HG02943 (cell line): ENCODE results near the gene HOXD13.

Experiments
- ATAC-seq: cut with Tn5 transposase; IDR thresholded peaks from one replicate; pipeline ENCODE4 v1.9.1; 2021; ENCODE audit warnings: mild to moderate bottlenecking, low read depth, moderate library complexity; ENCODE audit not compliant: unreplicated experiment

The HOXD13 gene

GRCh38 chr2:176092270-176093144 is at the start of gene HOXD13:
TSS of gene HOXD13 (plus strand) at chr2:176092721. CDS start at chr2:176092891, 170 bp downstream.
- ATAC-seq, result no peak

DNA sequence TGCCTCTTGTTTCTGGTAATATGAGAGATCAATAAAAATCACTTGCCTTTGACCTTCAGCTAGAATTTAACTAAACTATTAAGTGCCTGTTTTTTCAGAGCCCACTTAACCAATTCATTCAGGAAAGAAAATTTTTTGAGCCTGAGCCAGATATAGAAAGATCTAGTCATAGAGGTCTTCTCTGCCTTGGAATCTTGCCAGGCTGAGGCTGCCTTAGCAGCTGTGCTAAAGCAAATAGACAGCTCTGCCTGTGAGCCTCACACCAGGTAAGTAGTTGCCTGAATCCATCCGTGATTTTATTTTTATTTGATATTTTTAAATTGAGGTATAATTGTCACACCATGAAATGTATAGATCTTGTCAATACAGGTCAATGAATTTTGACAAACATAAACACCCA is 36.1 kb upstream of the HOXD13 start:
- no peak for ATAC-seq

- no peak for ATAC-seq
These were observed 28.6 kb upstream of the HOXD13 start for GRCh38 chr2:176063958-176064357.

GRCh38 chr2:176066645-176067588 is 25.6 kb upstream of the HOXD13 start:
- no peak for ATAC-seq

DNA sequence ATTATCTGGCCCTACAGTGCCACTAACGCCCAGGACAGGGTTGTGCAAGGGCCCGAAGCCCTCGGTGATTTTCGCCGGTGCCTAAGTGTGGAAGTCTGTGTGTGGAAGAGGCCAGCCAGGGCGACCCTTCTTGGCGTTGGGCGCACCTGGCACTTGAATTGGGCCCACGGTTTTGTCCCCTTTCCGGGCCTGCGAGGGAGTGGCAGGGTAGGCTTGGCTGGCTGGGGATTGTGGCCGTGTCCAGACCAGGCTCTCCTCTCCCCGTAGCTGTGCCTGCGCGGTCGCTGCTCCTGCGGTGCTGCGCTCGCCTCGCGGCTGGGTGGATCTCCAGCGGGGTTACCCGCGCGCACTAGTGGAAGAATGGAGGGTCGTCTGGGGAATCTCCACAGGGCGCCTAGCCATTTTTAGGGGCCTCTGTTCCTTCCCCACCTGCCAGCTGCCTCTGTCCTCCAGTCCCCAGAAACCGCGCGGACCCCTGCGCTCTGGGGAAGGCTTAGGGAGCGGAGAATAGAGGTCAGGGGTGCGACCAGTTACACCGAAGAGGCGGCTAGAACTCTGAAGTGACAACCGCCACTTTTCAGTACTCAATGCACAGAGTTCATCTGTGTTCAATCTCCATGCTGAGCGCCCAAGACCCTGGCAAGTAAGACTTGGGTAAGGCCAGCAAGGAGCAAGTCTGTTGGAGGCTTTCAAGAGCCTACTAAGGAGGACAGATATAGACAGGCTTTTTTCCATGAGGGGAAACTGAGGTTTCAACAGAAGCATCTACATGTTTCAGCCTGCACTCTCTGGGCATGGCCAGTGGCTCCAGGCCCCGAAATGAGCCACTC is 24.7 kb upstream of the HOXD13 start:
- ATAC-seq, result no peak

- no peak for ATAC-seq
These were observed 24.1 kb upstream of the HOXD13 start for GRCh38 chr2:176068419-176068832.

GRCh38 chr2:176071330-176072291 is 20.9 kb upstream of the HOXD13 start:
- no peak for ATAC-seq

DNA sequence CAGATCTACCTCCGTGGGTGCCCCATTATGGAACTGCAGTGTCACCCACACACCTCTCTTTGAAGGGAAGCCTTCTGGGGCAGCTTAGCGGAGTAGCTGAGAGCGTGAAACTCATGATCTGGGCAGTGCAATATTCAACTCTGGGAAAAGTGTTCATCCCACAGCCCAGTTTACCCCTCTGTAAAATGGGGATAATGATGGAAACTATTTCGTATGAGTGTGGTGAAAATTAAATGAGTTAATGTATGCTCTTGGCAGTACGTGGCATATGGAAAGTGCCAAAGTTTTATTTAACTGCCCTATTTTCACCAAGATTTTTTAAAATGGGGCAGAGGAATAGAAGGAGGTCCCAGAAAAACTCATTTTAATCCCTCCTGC is 20.2 kb upstream of the HOXD13 start:
- ATAC-seq, result no peak

DNA sequence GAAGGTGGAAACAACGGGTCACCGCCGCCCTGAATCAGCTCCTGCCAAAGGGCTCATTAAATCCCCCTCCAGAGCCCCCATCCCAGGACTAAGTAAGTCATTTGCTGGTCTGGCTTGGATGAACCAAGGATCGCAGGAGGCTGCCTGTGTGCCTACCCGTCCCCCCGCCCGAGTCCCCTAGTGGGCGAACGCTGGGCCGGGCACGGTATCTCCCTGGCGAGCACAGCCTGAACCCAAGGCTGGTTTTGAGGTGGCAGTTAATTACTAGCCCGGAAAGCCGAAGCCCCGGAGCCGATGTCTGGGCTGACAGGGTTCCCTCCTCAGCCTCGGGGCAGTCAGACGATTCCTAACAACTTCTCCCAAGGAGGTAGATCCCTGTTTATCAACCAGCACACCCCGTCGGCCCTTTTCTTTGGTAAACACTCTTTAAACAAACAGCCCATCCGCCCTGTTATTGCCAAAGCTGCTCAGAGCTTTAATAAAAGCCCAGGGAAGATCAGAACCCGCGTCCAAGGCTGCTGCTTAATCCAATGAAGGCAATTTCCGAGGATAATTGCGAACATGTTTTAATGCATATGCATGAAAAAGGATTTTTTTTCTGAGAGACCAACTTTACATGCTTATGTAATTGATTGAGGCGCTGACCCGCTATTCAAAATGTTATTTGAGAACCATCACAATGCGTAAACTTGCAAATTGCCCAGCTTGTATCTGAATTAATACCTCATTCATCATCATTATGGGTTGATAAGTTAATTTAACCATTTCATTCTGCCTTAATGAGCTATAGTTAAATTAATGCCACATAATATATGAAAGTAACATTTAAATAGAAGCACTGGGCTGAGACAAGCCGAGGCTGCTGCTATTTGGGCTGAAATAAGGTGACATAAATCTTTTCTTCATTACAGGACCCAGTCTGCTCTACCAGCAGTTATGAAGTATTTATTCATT is 19.3 kb upstream of the HOXD13 start:
- ATAC-seq, result no peak

DNA sequence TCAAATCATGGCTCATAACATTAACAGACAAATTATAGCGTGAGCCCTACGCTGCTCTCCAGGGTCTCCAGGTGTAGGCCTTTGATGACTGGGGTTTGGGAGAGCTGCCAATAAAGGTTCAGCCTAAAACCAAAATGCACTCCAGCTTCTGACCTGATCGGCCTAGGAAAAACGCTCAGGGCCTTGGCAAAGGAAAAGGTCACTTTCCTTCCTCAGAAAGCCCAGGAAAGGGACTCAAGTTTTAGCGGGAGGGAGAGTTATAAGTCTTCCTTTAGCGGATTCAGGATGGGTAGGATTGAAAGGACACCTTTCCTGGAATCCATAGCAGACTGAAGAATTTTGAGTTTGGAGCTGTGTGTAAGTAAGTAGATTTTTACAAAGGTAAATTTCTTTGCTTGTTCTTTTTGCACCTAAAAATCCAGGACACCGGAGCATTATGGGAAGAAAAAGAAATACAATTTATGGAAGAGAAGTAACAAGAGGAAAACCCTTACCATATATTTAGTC is 17.5 kb upstream of the HOXD13 start:
- ATAC-seq, result no peak

DNA sequence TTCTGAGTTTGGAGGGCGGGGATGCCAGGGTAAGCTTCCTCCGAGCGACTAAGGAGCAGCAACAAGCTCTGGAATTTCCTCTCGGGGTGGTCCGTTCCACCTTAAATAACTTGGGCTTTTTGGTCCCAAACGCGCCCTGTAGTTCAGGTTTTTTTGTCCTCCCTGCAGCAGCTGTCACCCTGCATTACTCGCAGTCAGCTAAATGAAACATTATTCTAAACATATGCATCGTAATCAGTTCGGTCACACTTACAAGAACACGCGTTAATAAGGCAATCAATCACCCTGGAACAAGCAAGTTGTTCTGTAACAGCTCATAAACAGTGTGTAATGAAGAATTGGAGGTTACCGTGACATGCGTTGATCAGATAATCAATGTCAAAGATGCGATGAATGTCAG is 17.0 kb upstream of the HOXD13 start:
- no peak for ATAC-seq

DNA sequence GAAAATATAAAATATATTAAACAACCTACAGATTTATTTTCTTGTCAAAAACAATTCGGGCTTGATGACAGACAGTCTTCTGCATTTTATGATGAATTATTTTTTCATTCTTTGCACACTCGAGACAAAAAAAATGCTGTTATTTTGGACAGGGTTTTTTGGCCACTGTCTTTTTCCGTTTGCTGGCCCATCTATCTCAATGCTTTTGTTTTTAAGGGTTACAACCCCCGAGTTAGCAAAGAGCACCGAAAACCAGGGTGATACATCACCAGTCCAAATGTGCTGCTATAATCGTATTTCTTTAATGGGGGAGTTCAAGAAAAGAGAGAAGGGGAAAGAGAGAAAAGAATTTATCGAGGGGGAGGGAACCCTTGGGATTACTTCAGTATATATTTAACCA is 16.5 kb upstream of the HOXD13 start:
- ATAC-seq, result no peak

DNA sequence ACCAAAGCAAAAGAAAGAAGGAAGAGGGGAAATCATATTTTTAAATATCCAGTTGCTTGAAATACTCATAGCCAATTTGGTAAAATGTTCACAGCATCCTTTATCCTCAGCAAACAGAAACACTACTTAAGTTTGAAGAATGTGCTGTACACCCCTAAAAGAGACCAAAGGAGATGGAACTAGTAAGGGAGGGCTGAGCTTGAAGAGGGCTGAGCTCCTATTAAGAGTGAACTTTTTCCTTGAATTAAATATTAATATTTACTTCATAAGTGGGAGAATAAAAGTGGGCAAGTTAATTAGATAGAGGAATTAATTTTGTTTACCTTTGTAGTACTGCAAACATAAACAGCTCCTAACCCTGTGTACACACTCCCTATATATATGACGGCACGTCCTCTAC is 15.7 kb upstream of the HOXD13 start:
- no peak for ATAC-seq

DNA sequence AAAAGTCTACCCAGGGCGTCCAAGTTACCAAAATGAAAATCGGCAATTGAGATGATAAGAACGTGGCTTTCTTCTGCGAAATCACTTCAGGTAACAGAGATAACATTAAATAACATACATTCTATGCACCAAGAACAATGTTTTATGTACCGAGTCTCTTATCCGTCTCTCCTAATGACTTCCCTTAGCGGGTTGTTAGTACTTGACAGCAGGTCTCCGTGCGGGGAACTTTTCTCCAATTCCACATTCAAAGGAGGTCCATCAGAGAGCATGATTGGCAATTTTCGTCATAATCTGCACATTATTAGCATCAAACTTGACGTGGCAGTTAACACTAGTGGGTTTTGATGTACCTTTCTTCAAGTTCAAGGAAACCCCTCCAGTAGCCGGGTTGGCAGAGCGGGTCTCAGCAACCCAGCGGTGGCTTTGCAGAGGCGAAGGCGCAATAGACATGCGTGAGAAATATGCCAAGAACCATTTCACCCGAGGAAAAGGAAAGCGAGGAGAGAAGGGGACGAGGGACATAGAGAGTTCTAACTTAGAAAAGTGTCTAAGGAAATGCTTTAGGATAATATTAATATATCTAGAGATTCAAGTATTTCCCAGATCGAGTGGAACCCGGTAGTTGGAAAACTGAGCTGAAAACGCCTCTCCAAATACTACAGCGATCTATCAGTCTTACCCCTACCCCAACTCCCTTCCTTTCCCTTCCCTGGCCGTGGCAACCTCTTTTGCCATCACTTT is 13.8 kb upstream of the HOXD13 start:
- no peak for ATAC-seq

GRCh38 chr2:176079285-176079830 is 13.2 kb upstream of the HOXD13 start:
- ATAC-seq, result no peak

GRCh38 chr2:176079831-176080539 is 12.5 kb upstream of the HOXD13 start:
- no peak for ATAC-seq
